Right kidney (tissue), 1 donor: ENCODE results near the gene PRXL2C.
"Not testable (repeated sequence)": the region's sequence is repeated elsewhere in the genome, so short reads cannot be mapped to it uniquely, and the experiment has no call there.

ENCODE experiments used
- DNase-seq: peaks from one replicate; pipeline ENCODE4 v3.0.0-alpha.2; 2016

The PRXL2C gene

GRCh38 chr9:96651626-96652025, 3.5 kb downstream of the PRXL2C start:
- DNase-seq = no peak

DNA sequence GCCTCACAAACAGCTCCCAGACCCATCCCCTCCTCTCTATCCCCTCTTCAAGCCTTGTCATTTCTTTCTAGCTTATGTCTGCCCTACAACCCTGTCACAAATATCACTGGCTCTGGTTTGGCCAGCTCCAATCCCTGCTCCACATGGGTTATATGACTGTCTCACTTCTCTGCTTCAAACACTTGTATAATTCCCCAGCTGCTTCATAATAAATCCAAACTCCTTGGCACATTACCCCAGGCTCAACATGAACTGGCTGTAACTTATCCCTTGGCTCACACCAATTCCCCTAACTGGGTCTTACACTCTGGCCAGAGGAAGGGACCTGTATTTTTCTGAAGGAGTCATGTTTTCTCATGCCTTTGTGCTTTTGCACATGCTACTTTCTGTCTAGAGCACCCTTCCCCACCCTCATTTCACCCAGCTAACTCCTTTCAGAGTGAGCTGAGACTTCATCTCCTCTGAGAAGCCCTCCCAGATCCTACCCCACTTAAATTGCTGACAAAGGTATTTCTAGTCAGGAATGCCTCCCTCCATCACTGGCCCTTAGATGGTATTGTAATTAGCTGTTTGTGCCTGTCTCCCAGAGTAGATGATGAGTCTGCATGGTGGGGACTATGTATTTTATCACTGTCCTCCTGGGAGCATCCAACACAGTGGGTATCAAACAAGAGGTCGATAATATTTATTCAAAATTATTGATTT, 5.3 kb downstream of the PRXL2C start:
- no peak for DNase-seq

DNA sequence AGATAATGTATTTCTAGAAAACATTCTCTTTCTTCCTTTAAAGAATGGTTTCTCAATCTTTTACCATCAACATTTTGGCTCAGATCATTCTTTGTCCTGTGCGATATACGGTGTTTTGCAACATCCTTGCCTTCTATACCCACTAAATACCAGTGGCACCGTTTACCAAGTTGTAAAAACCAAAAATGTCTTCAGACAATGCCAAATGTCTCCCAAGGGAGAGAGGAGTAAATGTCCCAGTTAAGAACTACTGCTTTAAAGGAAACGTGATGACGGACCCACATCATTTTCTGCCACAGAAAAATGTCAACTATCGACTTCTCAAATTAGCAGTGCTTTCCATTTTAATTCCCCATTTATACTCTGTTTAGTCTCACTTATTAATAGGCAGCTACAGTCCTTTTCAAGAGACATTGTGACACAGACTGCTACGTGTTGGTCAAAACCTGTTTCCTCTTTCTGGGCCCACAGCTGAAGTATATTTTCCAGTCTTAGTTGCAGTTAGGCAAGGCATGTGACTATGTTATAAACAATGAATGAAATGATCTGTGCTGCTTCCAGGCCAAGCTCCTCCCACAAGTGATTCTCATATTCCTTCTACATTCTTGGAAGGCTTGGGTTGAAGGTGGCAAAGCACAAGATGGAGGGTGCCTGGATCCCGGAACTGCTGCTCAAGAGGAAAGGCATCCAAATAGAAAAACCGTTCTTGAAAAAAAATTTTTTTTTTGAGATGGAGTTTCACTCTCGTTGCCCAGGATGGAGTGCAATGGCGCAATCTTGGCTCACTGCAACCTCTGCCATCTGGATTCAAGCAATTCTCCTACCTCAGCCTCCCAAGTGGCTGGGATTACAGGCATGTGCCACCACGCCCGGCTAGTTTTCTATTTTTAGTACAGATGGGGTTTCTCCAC, 8.8 kb downstream of the PRXL2C start:
- DNase-seq = no peak

DNA sequence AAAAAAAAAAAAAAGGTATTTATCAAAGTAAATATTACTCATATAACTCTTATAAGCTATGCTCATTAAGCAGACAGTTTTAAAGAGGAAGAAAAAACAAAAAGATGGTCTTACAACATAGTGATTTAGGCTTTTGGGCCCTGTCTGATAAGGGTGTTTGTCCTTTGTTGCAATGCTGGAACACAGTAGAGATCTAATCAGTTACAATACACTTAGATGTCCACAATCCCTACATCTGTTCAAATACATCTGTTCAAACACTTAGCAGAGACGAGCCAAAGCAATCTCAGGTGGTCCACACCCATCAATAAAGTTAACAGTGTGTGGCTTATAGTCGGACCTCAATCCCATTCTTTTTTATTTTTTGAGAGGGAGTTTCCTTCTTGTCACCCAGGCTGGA, 11.0 kb downstream of the PRXL2C start:
- no peak for DNase-seq

DNA sequence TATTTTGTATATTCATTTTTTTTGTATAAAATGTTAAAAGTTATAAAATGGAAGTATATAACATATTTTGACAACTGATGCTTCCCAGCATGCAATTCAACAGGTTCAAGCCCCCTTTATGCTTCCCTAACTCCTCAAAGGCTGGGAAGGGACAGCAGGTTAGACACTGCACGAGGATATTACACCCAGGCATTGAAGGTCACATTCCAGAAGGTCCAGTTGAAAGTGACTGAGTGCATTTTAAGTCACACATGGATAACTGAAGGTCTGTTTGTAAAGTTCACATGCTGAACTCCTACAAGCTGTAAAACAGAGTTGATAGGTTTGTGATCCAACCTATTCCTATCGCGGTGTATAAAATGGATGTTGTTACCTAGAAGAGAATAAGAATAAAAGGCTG, 13.6 kb downstream of the PRXL2C start:
- DNase-seq = no peak

DNA sequence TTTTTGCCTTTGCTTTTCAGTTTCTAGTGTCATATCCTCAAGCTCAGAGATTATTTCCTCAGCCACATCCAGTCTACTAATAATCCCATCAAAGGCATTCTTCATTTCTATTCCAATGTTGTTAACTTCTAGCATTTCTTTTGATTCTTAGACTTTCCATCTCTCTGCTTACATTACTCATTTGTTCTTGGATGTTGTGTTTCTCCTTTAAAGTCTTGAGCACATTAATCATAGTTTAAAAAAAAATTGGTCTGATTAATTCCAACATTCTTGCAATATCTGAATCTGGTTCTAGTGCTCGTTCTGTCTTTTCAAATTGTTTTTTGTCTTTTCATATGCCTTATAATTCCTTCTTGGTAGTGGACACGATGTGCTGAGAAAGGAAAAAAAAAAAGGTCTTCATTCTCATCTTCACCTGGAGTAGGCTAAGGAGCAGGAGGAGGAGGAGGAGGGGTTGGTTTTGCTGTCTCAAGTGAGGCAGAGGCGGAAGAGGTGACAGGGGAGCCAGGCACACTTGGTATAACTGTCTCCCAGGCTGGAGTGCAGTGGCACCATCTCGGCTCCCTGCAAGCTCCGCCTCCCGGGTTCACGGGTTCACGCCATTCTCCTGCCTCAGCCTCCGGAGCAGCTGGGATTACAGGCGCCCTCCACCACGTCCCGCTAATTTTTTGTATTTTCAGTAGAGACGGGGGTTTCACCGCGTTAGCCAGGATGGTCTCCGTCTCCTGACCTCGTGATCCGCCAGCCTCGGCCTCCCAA, 16.3 kb downstream of the PRXL2C start:
- no peak for DNase-seq

DNA sequence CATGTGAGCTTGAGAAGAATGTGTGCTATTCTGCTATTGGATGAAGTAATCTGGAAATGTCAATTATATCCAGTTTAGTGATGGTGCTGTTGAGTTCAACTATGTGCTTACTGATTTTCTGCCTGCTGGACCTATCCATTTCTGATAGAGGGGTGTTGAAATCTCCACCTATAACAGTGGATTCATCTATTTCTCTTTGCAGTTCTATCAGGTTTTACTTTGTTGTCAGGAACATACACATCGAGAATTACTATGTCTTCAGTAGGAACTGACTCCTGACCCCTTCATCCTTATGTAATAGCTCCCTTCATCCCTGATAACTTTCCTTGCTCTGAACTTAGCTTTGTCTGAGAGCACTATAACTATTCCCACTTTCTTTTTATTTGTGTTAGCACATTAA, 18.7 kb downstream of the PRXL2C start:
- DNase-seq = no peak

DNA sequence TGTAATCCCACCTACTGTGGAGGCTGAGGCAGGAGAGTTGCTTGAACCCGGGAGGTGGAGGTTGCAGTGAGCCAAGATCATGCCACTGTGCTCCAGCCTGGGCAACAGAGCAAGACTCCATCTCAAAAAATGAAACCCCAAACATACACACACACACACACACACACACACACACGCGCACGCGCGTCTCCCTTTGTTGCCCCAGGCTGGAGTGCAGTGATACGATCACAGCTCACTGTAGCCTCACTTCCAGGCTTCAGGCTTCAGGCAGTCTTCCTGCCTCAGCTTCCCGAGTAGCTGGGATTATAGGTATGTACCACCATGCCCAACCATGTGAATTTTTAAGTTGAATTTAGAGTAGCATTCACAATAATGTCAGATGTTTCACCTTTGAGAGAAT, 21.5 kb downstream of the PRXL2C start:
- DNase-seq = not testable (repeated sequence)

DNA sequence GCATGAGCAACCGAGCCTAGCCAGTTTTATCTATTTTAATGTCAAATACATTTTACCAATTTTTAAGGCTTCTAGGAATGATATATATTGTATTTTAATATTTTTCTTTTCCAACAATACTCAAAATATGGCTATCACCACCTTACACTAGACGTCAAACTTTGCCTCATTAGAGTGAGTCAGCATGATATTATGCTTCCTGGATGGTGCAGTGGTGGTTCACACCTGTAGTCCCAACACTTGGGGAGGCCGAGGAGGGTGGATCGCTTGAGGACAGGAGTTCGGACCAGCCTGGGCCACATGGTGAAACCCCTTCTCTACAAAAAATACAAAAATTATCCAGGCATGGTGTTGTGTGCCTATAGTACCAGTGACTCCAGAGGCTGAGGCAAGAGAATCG, 28.2 kb downstream of the PRXL2C start:
- DNase-seq = no peak

GRCh38 chr9:96621618-96622017, 33.5 kb downstream of the PRXL2C start:
- DNase-seq = no peak

GRCh38 chr9:96620832-96621269, 34.3 kb downstream of the PRXL2C start:
- peak; percentile 23 for DNase-seq

DNA sequence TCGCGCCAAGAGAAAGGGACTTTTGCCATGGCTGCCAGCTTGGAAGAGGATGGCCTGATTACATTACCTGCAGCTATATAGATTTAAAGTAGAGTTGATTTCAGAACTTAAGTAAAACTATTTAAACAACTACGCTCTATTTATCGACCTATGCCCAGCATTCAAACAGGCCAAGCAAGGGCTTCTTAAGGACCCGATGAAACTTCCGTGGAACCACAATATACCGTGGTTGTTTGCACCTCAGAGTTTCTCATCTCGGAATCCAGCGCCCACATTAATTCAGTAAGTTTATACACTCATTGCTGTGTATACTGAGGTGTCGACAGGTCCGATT, 35.0 kb downstream of the PRXL2C start:
- no peak for DNase-seq

DNA sequence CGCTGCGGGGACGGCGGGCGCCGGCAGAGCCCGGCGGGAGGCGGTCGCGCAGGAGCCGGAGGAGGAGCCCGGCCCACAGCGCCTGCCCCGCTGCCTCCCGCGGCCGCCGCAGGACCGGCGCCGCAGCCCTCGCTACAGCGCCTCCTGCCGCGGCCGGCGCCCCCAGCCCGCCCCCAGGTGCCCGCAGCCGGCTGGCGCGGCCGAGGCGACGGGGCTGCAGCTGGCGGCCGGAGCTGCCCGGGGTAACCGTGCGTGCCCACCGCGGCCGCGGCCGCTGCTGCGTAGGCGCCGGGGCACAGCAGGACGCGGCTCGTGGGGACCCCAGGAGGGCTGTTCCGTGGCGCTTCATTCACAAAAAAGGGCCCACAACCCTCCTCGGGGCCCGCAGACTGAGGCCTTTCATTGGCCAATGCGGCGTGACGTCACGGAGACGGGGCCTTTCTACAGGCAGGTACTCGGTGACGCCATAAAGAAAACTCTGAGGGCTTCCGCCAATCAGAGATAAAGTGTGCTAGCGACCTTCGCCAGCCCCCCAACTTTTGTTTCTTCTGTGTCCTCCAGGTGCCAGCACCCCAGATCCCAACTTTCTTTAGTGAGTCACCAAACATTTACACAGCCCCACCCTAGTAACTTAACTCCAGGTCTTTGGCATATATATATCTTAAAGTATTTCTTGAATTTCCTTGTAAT, 35.5 kb downstream of the PRXL2C start, which contains the start of gene CDC14B:
CDC14B (minus strand) TSS at position 353 of the 690 bp plus-strand sequence. CDS start 465 bp downstream, outside the sequence.
- peak; percentile 88 for DNase-seq

- DNase-seq = peak; percentile 64
Measured at GRCh38 chr9:96619124-96619465, 36.0 kb downstream of the PRXL2C start.

- DNase-seq = peak; percentile 69
Measured at GRCh38 chr9:96618209-96619123, 36.7 kb downstream of the PRXL2C start.

DNA sequence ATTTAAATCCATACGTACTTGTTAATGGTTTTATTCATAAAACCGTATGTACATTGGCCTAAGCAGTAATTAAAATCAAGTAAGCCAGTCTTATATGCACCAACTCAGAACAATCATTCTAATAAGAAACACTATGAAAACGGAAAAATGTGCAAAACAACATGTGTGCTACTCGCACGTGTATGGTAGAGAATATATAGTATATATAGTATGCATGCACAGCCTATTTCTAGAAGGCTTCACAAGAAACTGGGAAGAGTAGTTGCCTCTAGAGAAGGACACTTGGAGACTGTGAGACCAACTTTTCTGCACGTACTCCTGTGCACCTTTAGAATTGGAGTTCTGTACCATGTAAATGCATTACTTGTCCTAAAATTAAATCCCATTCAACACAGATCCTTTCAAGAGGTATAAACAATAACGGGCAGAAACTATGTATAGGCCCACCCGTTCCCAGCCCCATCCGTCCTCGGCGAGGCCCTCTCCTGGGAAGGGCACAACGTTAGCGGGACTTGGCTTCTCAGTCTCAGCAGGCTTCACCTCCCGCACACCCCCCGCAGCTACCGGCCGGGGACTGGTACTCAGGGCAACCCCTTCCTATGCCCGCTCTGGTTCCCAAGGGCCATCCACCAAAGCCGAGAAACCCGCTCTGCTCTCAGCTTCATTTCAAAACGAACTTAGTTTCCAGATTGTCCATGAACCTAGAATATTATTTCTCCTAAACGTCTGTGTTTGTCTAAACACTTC, 37.5 kb downstream of the PRXL2C start:
- peak; percentile 43 for DNase-seq

DNA sequence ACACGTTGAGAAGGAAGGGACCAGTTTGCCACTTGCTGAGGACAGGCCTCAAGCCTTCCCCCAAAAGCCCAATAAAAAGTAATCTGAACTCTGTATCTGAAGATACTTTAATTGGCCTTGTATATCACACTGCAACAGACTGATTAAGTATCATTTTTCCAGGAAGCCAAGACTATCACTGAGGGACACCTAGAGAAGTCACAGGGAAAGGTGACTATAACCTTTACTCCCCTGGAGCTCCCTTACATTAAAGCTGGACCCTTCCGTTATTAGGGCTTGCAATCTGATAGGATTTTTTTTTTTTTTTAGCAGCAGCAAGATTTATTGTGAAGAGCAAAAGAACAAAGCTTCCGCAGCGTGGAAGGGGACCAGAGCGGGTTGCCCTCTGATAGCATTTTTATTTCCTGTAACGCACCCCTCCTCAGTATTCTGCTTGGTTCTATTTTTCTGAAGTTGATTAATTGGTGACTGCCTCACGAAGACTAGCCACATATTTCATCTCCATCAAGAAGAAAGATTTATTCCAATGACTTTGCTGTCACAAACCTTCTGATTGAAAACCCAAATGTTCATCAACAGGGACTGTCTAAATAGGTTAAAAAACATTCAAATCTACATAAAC, 38.2 kb downstream of the PRXL2C start:
- no peak for DNase-seq

- DNase-seq = no peak
Measured at GRCh38 chr9:96615411-96615810, 39.7 kb downstream of the PRXL2C start.

DNA sequence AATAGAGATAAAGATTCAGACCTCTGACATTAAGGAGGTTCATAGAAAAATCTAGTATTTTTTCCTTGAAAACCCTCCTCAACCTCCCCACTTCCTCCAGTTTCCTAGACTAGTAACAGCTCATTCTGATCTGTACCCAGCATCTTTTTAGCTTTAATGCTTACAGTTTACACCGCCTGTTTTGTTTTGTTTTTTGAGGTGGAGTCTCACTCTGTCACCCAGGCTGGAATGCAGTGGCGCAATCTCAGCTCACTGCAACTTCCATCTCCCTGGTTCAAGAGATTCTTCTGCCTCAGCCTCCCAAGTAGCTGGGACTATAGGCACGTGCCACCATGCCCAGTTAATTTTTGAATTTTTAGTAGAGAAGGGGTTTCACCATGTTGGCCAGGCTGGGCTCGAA, 40.5 kb downstream of the PRXL2C start:
- not testable (repeated sequence) for DNase-seq
